ENCODE measurements around the gene SLC16A13. TPM values are rescaled to one million over a fixed set of nuclear protein-coding genes. Genes with fewer than 3 reads are reported as not detected.

Gene SLC16A13
- total and polyA plus RNA-seq, 7 donors = 0.17 to 1.5 (median 0.57) TPM

DNA sequence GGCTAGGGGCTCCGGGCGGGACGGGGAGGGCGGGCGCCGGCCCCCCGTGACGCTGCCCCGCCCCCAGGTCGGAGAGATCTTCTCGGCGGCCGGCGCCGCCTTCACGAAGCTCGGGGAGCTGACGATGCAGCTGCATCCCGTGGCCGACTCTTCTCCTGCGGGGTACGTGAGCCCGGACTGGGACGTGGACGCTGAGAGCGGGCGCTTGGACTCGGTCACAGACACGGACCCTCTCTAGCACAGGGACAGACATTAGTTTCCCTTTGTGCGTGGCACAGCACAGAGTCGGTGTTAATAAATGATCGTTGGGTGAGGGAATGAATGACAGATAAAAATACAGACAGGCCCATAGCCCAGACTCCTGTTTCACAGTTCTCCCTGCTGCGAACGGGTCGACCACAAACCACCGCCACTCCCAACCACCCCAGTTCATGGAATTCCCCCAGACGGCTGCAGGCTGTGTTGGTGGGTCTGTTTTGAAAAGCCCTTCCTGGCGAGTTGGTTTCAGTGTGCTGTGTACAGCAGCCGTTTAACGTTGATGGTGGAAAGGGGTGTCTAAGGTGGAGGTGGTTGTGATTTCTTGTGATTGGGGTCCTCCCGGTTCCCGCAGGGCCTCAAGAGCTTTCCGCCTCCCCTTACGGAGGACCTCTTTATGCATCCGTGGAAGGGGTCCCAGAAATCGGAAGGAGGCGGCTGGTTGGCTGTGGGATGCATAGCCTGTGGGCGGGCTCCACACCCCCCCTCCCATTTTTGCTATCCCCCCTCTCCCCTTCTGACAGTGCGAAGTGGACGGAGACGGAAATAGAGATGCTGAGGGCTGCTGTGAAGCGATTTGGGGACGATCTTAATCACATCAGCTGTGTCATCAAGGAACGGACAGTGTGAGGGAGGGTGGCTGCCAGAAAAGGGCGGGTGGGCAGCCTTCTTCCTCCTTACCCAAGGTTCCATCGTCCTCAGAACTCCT is 20.5 kb upstream of the SLC16A13 start:
- Histone ChIP-seq H3K36me3 (ENCODE audit: insufficient read depth in 1 of 2, low read depth in 1 of 2) (peaks cover 0 to 12% of the 10 kb centered on the region in 2 donors), H3K27me3 (ENCODE audit: insufficient read depth in 3 of 3, low read length in 2 of 3) (no peaks in the 10 kb centered on the region), H3K4me3 (peak overlapping the region; percentile 82), H3K9me3 (no peaks in the 10 kb centered on the region), H3K27ac (peak overlapping the region; percentile 98), H3K4me1 (peaks cover 35% of the 10 kb centered on the region)
- intact Hi-C loops (cut with DNase I) = loop anchor here in 1 of 2 donors (5.0 kb wide), 1 partner anchor 363 kb away; the partner anchor contains the start of genes C17orf100 and MED31
- WGBS, 3 donors = 10 to 15% (median 12%) methylated on average over 45 to 56 of the region's 56 CpGs
- DNase-seq (no peak), ATAC-seq (peak in 1 of 4 donors; percentile 0)
- TF ChIP-seq, protein P1, sequence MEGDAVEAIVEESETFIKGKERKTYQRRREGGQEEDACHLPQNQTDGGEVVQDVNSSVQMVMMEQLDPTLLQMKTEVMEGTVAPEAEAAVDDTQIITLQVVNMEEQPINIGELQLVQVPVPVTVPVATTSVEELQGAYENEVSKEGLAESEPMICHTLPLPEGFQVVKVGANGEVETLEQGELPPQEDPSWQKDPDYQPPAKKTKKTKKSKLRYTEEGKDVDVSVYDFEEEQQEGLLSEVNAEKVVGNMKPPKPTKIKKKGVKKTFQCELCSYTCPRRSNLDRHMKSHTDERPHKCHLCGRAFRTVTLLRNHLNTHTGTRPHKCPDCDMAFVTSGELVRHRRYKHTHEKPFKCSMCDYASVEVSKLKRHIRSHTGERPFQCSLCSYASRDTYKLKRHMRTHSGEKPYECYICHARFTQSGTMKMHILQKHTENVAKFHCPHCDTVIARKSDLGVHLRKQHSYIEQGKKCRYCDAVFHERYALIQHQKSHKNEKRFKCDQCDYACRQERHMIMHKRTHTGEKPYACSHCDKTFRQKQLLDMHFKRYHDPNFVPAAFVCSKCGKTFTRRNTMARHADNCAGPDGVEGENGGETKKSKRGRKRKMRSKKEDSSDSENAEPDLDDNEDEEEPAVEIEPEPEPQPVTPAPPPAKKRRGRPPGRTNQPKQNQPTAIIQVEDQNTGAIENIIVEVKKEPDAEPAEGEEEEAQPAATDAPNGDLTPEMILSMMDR (IDR thresholded peaks at IDR 0.05) = no peak

DNA sequence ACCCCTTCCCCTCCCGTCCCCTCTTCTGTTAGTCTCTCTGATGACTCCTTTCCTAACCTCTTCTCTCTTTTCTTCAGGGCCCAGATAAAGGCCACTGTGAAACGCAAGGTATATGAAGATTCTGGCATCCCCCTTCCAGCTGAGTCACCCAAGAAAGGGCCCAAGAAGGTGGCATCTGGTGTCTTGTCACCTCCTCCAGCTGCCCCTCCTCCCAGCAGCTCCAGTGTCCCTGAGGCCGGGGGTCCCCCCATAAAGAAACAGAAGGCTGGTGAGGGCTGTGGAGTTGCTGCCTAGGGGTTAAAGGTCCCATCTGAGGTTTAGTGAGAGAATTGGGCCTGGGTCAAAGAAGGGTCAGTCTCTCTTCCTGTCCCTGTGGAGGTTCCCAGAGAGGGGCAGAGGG is 19.4 kb upstream of the SLC16A13 start:
- peak overlapping the region; percentile 98 for H3K27ac ChIP-seq
- DNase-seq (no peak), ATAC-seq (no peak)
- TF ChIP-seq, protein P1 (IDR thresholded peaks at IDR 0.05) = no peak
- H3K4me3 ChIP-seq = no peak overlapping the region
- no peaks in the 10 kb centered on the region for H3K27me3 ChIP-seq (ENCODE audit: insufficient read depth in 3 of 3, low read length in 2 of 3)
- H3K4me1 ChIP-seq = peaks cover 25% of the 10 kb centered on the region
- H3K36me3 ChIP-seq (ENCODE audit: insufficient read depth in 1 of 2, low read depth in 1 of 2) = peaks cover 0 to 12% of the 10 kb centered on the region in 2 donors
- intact Hi-C loops (cut with DNase I) = no loop called here
- no peaks in the 10 kb centered on the region for H3K9me3 ChIP-seq
- WGBS, 3 donors = 81 to 88% (median 84%) methylated on average over 3 of the region's 3 CpGs

GRCh38 chr17:7016886-7017826 is 18.7 kb upstream of the SLC16A13 start:
- H3K4me3 ChIP-seq = peak overlapping the region; percentile 70
- H3K9me3 ChIP-seq = no peaks in the 10 kb centered on the region
- peak overlapping the region; percentile 80 for H3K27ac ChIP-seq
- 62 to 77% (median 64%) methylated on average over 20 of the region's 20 CpGs for WGBS, 3 donors
- TF ChIP-seq, protein P1 (IDR thresholded peaks at IDR 0.05) = no peak
- peaks cover 0 to 1% (median 0%) of the 10 kb centered on the region in 3 donors for H3K27me3 ChIP-seq (ENCODE audit: insufficient read depth in 3 of 3, low read length in 2 of 3)
- intact Hi-C loops (cut with DNase I) = no loop called here
- H3K36me3 ChIP-seq (ENCODE audit: insufficient read depth in 1 of 2, low read depth in 1 of 2) = peaks cover 0 to 12% of the 10 kb centered on the region in 2 donors
- ATAC-seq (no peak), DNase-seq (no peak)
- peaks cover 30% of the 10 kb centered on the region for H3K4me1 ChIP-seq

DNA sequence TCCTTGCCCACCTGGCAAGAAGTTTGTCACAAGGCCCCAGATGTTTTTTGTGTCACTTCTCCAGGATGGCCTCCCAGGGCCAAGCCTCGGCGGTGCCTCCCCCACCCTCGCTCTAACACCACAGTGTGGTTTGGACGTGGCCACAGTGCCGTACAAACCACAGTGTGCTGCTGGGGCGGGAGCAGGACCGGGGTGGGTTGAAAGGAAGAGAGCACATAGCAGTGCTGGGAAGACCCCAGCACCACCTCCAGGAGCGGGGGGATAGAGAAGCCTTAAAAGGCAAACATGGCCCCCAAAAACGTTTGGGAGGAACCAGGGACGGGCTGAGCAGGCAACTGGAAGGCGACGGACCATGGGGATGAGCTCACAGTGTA is 18.0 kb upstream of the SLC16A13 start:
- Histone ChIP-seq H3K27ac (peak overlapping the region; percentile 80), H3K36me3 (ENCODE audit: insufficient read depth in 1 of 2, low read depth in 1 of 2) (peaks cover 0 to 12% of the 10 kb centered on the region in 2 donors), H3K4me3 (peak overlapping the region; percentile 70), H3K4me1 (peaks cover 31% of the 10 kb centered on the region), H3K9me3 (no peaks in the 10 kb centered on the region), H3K27me3 (ENCODE audit: insufficient read depth in 3 of 3, low read length in 2 of 3) (peaks cover 0 to 8% (median 3%) of the 10 kb centered on the region in 3 donors)
- TF ChIP-seq, protein P1 (IDR thresholded peaks at IDR 0.05) = no peak
- 51 to 72% (median 53%) methylated on average over 12 of the region's 12 CpGs for WGBS, 3 donors
- ATAC-seq = no peak
- no peak for DNase-seq
- intact Hi-C loops (cut with DNase I) = no loop called here

Data from psoas muscle (tissue), 8 donors.